ENCODE measurements around the gene WWC1. TPM values are rescaled to one million over a fixed set of nuclear protein-coding genes. Genes with fewer than 3 reads are reported as not detected.

WWC1 gene
- total and polyA plus RNA-seq, 10 of the 15 experiments (the other 5 are each of a cell fraction or from before 2014, with no cell fraction given), result 0.50 to 7.8 (median 2.5) TPM

- H4K20me1 ChIP-seq (ENCODE audit: control insufficient read depth, insufficient read depth), result no peaks in the 10 kb centered on the region
- WGBS (ENCODE audit: insufficient coverage, insufficient replicate concordance, low lambda C conversion rate, missing lambda C conversion rate), result 37% methylated on average over 3 of the region's 3 CpGs
- SMC1A ChIA-PET (ENCODE audit: uncharacterized antibody, unreplicated experiment), result no interaction called here
- H3K4me1 ChIP-seq (ENCODE audit: control insufficient read depth, insufficient read depth, low read length), result no peaks in the 10 kb centered on the region
- CTCF ChIA-PET, result no interaction called here
- RAD21 ChIA-PET (ENCODE audit: unreplicated experiment), result no interaction called here
- H3K4me3 ChIP-seq, result no peak overlapping the region
- no peak overlapping the region for H3K27ac ChIP-seq (ENCODE audit: control insufficient read depth, insufficient read depth)
- BruUV-seq (replicated peaks), result no TSS peak
- POLR2A ChIA-PET, result interaction anchor here (0.6 kb wide), 1 partner anchor 71 kb away, joined by 5 read pairs; no protein-coding TSS in a partner anchor
- no peak for DNase-seq (ENCODE audit: low read depth, low spot score)
- TF ChIP-seq, protein P1, sequence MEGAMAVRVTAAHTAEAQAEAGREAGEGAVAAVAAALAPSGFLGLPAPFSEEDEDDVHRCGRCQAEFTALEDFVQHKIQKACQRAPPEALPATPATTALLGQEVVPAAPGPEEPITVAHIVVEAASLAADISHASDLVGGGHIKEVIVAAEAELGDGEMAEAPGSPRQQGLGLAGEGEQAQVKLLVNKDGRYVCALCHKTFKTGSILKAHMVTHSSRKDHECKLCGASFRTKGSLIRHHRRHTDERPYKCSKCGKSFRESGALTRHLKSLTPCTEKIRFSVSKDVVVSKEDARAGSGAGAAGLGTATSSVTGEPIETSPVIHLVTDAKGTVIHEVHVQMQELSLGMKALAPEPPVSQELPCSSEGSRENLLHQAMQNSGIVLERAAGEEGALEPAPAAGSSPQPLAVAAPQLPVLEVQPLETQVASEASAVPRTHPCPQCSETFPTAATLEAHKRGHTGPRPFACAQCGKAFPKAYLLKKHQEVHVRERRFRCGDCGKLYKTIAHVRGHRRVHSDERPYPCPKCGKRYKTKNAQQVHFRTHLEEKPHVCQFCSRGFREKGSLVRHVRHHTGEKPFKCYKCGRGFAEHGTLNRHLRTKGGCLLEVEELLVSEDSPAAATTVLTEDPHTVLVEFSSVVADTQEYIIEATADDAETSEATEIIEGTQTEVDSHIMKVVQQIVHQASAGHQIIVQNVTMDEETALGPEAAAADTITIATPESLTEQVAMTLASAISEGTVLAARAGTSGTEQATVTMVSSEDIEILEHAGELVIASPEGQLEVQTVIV (IDR thresholded peaks at IDR 0.05; ENCODE audit: borderline replicate concordance, partially characterized antibody), result no peak
- no peak for TF ChIP-seq REST (IDR thresholded peaks at IDR 0.05; ENCODE audit: low read depth, low read length)
- TF ChIP-seq ZBED1 (IDR thresholded peaks at IDR 0.05; ENCODE audit: borderline replicate concordance), result no peak
- TF ChIP-seq, protein P2, sequence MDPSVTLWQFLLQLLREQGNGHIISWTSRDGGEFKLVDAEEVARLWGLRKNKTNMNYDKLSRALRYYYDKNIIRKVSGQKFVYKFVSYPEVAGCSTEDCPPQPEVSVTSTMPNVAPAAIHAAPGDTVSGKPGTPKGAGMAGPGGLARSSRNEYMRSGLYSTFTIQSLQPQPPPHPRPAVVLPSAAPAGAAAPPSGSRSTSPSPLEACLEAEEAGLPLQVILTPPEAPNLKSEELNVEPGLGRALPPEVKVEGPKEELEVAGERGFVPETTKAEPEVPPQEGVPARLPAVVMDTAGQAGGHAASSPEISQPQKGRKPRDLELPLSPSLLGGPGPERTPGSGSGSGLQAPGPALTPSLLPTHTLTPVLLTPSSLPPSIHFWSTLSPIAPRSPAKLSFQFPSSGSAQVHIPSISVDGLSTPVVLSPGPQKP (IDR thresholded peaks at IDR 0.05; ENCODE audit: low read depth, low read length), result no peak
- TF ChIP-seq JUNB (IDR thresholded peaks at IDR 0.05), result no peak
- no peak for TF ChIP-seq NR2C2 (IDR thresholded peaks at IDR 0.05; ENCODE audit: borderline replicate concordance, control insufficient read depth, insufficient read length, low read depth)
- H3K36me3 ChIP-seq (ENCODE audit: control insufficient read depth in 2 of 2, insufficient read depth in 2 of 2, low read length in 1 of 2), result no peaks in the 10 kb centered on the region
- no peak overlapping the region for H2AFZ ChIP-seq (ENCODE audit: control insufficient read depth, low read depth, low read length)
- intact Hi-C loops (cut with micrococcal nuclease; ENCODE audit: unreplicated experiment), result no loop called here
- no peaks in the 10 kb centered on the region for H3K79me2 ChIP-seq (ENCODE audit: control insufficient read depth, insufficient read depth, low read length)
- H3K27me3 ChIP-seq (replicated peaks in 1 of 2; ENCODE audit: control insufficient read depth in 2 of 2, insufficient read depth in 2 of 2, low read length in 1 of 2), result no peaks in the 10 kb centered on the region; a peak in 1 of 4 replicates
- no peak for ATAC-seq
- no peaks in the 10 kb centered on the region for H3K9me3 ChIP-seq (replicated peaks; ENCODE audit: control insufficient read depth, insufficient read depth, low read length)
- in situ Hi-C loops (cut with MboI), result no loop called here
- no peak overlapping the region for H3K4me2 ChIP-seq (ENCODE audit: control insufficient read depth, insufficient read depth)
- no peak overlapping the region for H3K9ac ChIP-seq (ENCODE audit: control insufficient read depth, insufficient read depth, low read length)
- no peak for FAIRE-seq
These were observed 69.3 kb downstream of the WWC1 start for GRCh38 chr5:168360521-168361285.
